WTC11 (cell line): ENCODE measurements around the gene GRPEL1. TPM values are rescaled to one million over a fixed set of nuclear protein-coding genes. Genes with fewer than 3 reads are reported as not detected.

ENCODE experiments used
- ATAC-seq: fragments of 200-7000 bp; cut with Tn5 transposase; 2 replicates; pipeline ENCODE4 v1.10.0; 2021; ENCODE audit warnings: mild to moderate bottlenecking, moderate library complexity
- CTCF ChIA-PET: fragments of 300-600 bp; sonication (Branson Sonifier 250); formaldehyde crosslinking; loops from one replicate; lab custom pipeline; 2021; ENCODE audit warnings: antibody characterized with exemption; lab: Charles Lee
- POLR2A ChIA-PET: fragments of 350-600 bp; sonication (Branson Sonifier 250); formaldehyde crosslinking; loops from one replicate; lab custom pipeline; 2021; ENCODE audit warnings: antibody characterized with exemption; lab: Charles Lee
- DNase-seq: peaks from one replicate; pipeline ENCODE4 v3.0.0; 2021; ENCODE audit warnings: low spot score
- H3K27ac Mint-ChIP-seq: 2 replicates; pipeline ENCODE4 v1.8.0; 2021; ENCODE audit warnings: mixed read lengths
- H3K27me3 Mint-ChIP-seq: 2 replicates; pipeline ENCODE4 v1.8.0; 2021; ENCODE audit warnings: low read depth, mild to moderate bottlenecking, moderate library complexity, mixed read lengths
- H3K36me3 Mint-ChIP-seq: 2 replicates; pipeline ENCODE4 v1.8.0; 2021; ENCODE audit warnings: mixed read lengths
- H3K4me1 Mint-ChIP-seq: 2 replicates; pipeline ENCODE4 v1.8.0; 2022; ENCODE audit warnings: mixed read lengths
- H3K4me3 Mint-ChIP-seq: 2 replicates; pipeline ENCODE4 v1.8.0; 2021; ENCODE audit warnings: mild to moderate bottlenecking, moderate library complexity, mixed read lengths
- H3K9me3 Mint-ChIP-seq: 2 replicates; pipeline ENCODE4 v1.8.0; 2021; ENCODE audit warnings: mixed read lengths
- AFF4 ChIP-seq: sonication (generic); formaldehyde crosslinking; IDR thresholded peaks from 2 replicates; pipeline ENCODE4 v1.8.1; 2023; ENCODE audit warnings: mild to moderate bottlenecking, missing genetic modification reagents, borderline replicate concordance
- ATF6 ChIP-seq: sonication (generic); formaldehyde crosslinking; IDR thresholded peaks from 2 replicates; pipeline ENCODE4 v1.8.1; 2023; ENCODE audit warnings: mild to moderate bottlenecking, missing genetic modification reagents
- E2F5 ChIP-seq: sonication (generic); formaldehyde crosslinking; IDR thresholded peaks from 2 replicates; pipeline ENCODE4 v1.8.1; 2022; ENCODE audit warnings: mild to moderate bottlenecking, moderate library complexity, missing genetic modification reagents
- FOXK1 ChIP-seq: sonication (generic); formaldehyde crosslinking; IDR thresholded peaks from 2 replicates; pipeline ENCODE4 v1.8.0; 2022; ENCODE audit warnings: mild to moderate bottlenecking, moderate library complexity, missing genetic modification reagents
- FOXP1 ChIP-seq: sonication (generic); formaldehyde crosslinking; IDR thresholded peaks from 2 replicates; pipeline ENCODE4 v1.8.0; 2022; ENCODE audit warnings: missing genetic modification reagents, mild to moderate bottlenecking, moderate library complexity, borderline replicate concordance
- FOXP4 ChIP-seq: sonication (generic); formaldehyde crosslinking; IDR thresholded peaks from 2 replicates; pipeline ENCODE4 v1.8.0; 2022; ENCODE audit warnings: mild to moderate bottlenecking, missing genetic modification reagents
- HMGA2 ChIP-seq: fragments of 250-450 bp; sonication (Bioruptor Pico); IDR thresholded peaks from 2 replicates; pipeline ENCODE4 v1.4.0; 2021; ENCODE audit warnings: mild to moderate bottlenecking, moderate library complexity
- IRF2 ChIP-seq: sonication (generic); formaldehyde crosslinking; IDR thresholded peaks from 2 replicates; pipeline ENCODE4 v1.8.0; 2022; ENCODE audit warnings: low read depth, missing genetic modification reagents, borderline replicate concordance
- NFATC4 ChIP-seq: fragments of 250-450 bp; sonication (Bioruptor Pico); IDR thresholded peaks from 2 replicates; pipeline ENCODE4 v1.9.0; 2021; ENCODE audit warnings: mild to moderate bottlenecking
- NR1H2 ChIP-seq: sonication (generic); formaldehyde crosslinking; IDR thresholded peaks from 2 replicates; pipeline ENCODE4 v1.9.0; 2021; ENCODE audit warnings: mild to moderate bottlenecking, moderate library complexity, missing genetic modification reagents
- PREB ChIP-seq: sonication (generic); formaldehyde crosslinking; IDR thresholded peaks from 2 replicates; pipeline ENCODE4 v1.8.1; 2022; ENCODE audit warnings: mild to moderate bottlenecking, missing genetic modification reagents, moderate library complexity, borderline replicate concordance
- RELA ChIP-seq: sonication (generic); formaldehyde crosslinking; IDR thresholded peaks from 2 replicates; pipeline ENCODE4 v1.8.1; 2022; ENCODE audit warnings: missing genetic modification reagents, mild to moderate bottlenecking, borderline replicate concordance
- SOX15 ChIP-seq: fragments of 250-450 bp; sonication (Bioruptor Pico); IDR thresholded peaks from 2 replicates; pipeline ENCODE4 v1.9.0; 2021; ENCODE audit warnings: mild to moderate bottlenecking
- TEAD1 ChIP-seq: sonication (generic); formaldehyde crosslinking; IDR thresholded peaks from 2 replicates; pipeline ENCODE4 v1.8.0; 2022; ENCODE audit warnings: mild to moderate bottlenecking, missing genetic modification reagents
- USF1 ChIP-seq: sonication (generic); formaldehyde crosslinking; IDR thresholded peaks from 2 replicates; pipeline ENCODE4 v1.8.0; 2022; ENCODE audit warnings: mild to moderate bottlenecking, missing genetic modification reagents
- USF2 ChIP-seq: sonication (generic); formaldehyde crosslinking; IDR thresholded peaks from 2 replicates; pipeline ENCODE4 v1.8.1; 2023; ENCODE audit warnings: mild to moderate bottlenecking, missing genetic modification reagents, moderate library complexity
- ZNF317 ChIP-seq: sonication (generic); formaldehyde crosslinking; IDR thresholded peaks from 2 replicates; pipeline ENCODE4 v1.8.1; 2023; ENCODE audit warnings: low read depth, mild to moderate bottlenecking, moderate library complexity, missing genetic modification reagents, borderline replicate concordance
- ZNF416 ChIP-seq: fragments of 250-450 bp; sonication (Bioruptor Pico); IDR thresholded peaks from 2 replicates; pipeline ENCODE4 v1.9.0; 2021; ENCODE audit warnings: mild to moderate bottlenecking, inconsistent platforms
- ZSCAN18 ChIP-seq: fragments of 250-450 bp; sonication (Bioruptor Pico); IDR thresholded peaks from 2 replicates; pipeline ENCODE4 v2.1.2; 2022; ENCODE audit warnings: mild to moderate bottlenecking, moderate library complexity
- total RNA-seq: library from RNA; stranded (reverse); gene quantifications from 3 replicates; pipeline ENCODE4 v1.2.3, GENCODE V29; 2021

Gene GRPEL1
- total RNA-seq, 1 experiment from 2014 or later, result 50.0 TPM

- TF ChIP-seq AFF4 (CRISPR knock-in tag) (no peak), SOX15 (no peak), FOXK1 (CRISPR knock-in tag) (no peak), RELA (CRISPR knock-in tag) (no peak), IRF2 (CRISPR knock-in tag) (no peak), ZNF416 (CRISPR knock-in tag) (no peak), USF1 (CRISPR knock-in tag) (no peak)
Measured at GRCh38 chr4:7116705-7117104, 48.8 kb upstream of the GRPEL1 start (continued).

GRCh38 chr4:7115557-7116340 is 47.9 kb upstream of the GRPEL1 start:
- no peak overlapping the region for H3K4me3 Mint-ChIP-seq
- H3K9me3 Mint-ChIP-seq, result peaks cover 20% of the 10 kb centered on the region
- no peaks in the 10 kb centered on the region for H3K4me1 Mint-ChIP-seq
- ChIA-PET CTCF (no interaction called here), POLR2A (no interaction called here)
- H3K36me3 Mint-ChIP-seq, result no peaks in the 10 kb centered on the region
- no peak for TF ChIP-seq ZSCAN18
- H3K27ac Mint-ChIP-seq, result no peak overlapping the region
- H3K27me3 Mint-ChIP-seq, result peaks cover 8% of the 10 kb centered on the region
- no peak for DNase-seq
- no peak for ATAC-seq

- no peaks in the 10 kb centered on the region for H3K4me1 Mint-ChIP-seq
- DNase-seq, result no peak
- no peaks in the 10 kb centered on the region for H3K36me3 Mint-ChIP-seq
- CTCF ChIA-PET, result no interaction called here
- no peak for TF ChIP-seq E2F5
- no peak for TF ChIP-seq USF2 (CRISPR knock-in tag)
- TF ChIP-seq NR1H2 (CRISPR knock-in tag), result no peak
- TF ChIP-seq PREB (CRISPR knock-in tag), result no peak
- no peak for TF ChIP-seq FOXP1
- TF ChIP-seq TEAD1 (CRISPR knock-in tag), result no peak
- TF ChIP-seq NFATC4, result no peak
- TF ChIP-seq HMGA2, result no peak
- TF ChIP-seq ATF6, result no peak
- no peak for TF ChIP-seq IRF2 (CRISPR knock-in tag)
- TF ChIP-seq FOXP4 (CRISPR knock-in tag), result no peak
- no peak for TF ChIP-seq ZNF317
- TF ChIP-seq ZNF416 (CRISPR knock-in tag), result no peak
- TF ChIP-seq, all 79 proteins: peak for 0
- no peak overlapping the region for H3K4me3 Mint-ChIP-seq
- ATAC-seq, result no peak
- H3K27me3 Mint-ChIP-seq, result peaks cover 1% of the 10 kb centered on the region; the same call in 1 of the 2 replicates
- peaks cover 10% of the 10 kb centered on the region for H3K9me3 Mint-ChIP-seq
- no peak overlapping the region for H3K27ac Mint-ChIP-seq
- POLR2A ChIA-PET, result interaction anchor here (0.5 kb wide), 1 partner anchor 841 kb away, joined by 4 read pairs; no protein-coding TSS in a partner anchor
Measured at GRCh38 chr4:7112656-7113055, 44.8 kb upstream of the GRPEL1 start.
